Neural cell (in vitro differentiated cells): ENCODE data around the gene CACNA1C.

Experiments
- EP300 ChIP-seq: fragments of 450-650 bp; conservative IDR thresholded peaks from 2 replicates; pipeline ENCODE4 v1.6.1; 2014; ENCODE audit warnings: antibody characterized with exemption, mild to moderate bottlenecking, moderate library complexity; ENCODE audit not compliant: poor library complexity, severe bottlenecking
- RAD21 ChIP-seq: fragments of 450-650 bp; conservative IDR thresholded peaks from 2 replicates; pipeline ENCODE4 v1.6.1; 2014; ENCODE audit warnings: antibody characterized with exemption, mild to moderate bottlenecking, moderate library complexity

DNA sequence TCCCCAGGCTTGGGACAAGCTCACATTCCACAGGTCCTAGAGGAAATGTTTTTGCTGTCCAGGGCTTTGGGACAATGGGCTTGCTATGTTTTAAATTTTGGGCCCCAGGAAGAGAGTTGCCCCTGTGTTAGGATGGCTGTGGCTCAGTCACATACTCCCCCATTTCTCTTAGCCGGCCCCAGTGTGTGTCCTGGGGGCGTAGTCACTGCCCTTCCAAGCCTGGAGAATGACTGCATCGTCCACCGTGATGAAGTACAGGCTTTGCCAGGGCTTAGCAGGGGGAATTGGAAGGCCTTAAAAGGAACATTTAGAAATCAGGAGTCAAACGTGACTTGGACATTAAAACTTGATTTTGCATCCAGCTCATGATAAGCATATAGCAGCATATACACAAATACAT lies 293.6 kb downstream of the CACNA1C start:
- TF ChIP-seq RAD21 (no peak), EP300 (no peak)
